NB4 (cell line): Measurements from ENCODE around the gene UBXN6.

Source experiments
- MYC ChIP-seq: IDR thresholded peaks from 2 replicates; pipeline ENCODE4 v1.6.1; 2011; ENCODE audit warnings: low read depth, low read length
- POLR2A ChIP-seq: IDR thresholded peaks from 2 replicates; pipeline ENCODE4 v1.6.1; 2011; ENCODE audit warnings: mild to moderate bottlenecking; ENCODE audit not compliant: insufficient read length; ENCODE audit errors: extremely low read depth
- TF ChIP-seq, protein P1 (sequence below): IDR thresholded peaks from one replicate; pipeline ENCODE4 v1.5.1; 2012; ENCODE audit warnings: low read depth, low read length
- TF ChIP-seq, protein P2 (sequence below): IDR thresholded peaks from 2 replicates; pipeline ENCODE4 v1.6.1; 2011; ENCODE audit warnings: low read depth, low read length

DNA sequence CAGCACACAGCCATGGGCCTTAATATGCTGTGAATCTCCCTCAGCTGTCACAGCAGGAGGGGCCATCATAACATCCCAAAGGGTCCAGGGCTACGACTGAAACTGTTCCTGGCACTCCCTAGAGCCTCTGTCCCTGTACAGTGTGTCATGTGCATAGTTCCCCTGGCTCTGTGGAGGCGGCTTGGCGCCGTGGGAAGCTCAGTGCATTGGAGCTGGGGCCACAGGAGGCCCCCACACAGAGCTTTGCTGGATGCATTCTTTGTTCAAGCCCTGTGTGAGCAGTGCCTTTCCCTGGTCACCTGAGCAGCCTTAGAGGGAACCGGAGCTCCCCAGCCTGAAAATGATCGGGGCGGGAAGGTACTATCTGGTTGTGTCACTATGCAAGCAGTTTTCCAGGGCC lies 21.4 kb downstream of the UBXN6 start:
- TF ChIP-seq, protein P1, sequence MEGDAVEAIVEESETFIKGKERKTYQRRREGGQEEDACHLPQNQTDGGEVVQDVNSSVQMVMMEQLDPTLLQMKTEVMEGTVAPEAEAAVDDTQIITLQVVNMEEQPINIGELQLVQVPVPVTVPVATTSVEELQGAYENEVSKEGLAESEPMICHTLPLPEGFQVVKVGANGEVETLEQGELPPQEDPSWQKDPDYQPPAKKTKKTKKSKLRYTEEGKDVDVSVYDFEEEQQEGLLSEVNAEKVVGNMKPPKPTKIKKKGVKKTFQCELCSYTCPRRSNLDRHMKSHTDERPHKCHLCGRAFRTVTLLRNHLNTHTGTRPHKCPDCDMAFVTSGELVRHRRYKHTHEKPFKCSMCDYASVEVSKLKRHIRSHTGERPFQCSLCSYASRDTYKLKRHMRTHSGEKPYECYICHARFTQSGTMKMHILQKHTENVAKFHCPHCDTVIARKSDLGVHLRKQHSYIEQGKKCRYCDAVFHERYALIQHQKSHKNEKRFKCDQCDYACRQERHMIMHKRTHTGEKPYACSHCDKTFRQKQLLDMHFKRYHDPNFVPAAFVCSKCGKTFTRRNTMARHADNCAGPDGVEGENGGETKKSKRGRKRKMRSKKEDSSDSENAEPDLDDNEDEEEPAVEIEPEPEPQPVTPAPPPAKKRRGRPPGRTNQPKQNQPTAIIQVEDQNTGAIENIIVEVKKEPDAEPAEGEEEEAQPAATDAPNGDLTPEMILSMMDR = no peak
- TF ChIP-seq POLR2A (no peak), MYC (no peak)
- TF ChIP-seq, protein P2, sequence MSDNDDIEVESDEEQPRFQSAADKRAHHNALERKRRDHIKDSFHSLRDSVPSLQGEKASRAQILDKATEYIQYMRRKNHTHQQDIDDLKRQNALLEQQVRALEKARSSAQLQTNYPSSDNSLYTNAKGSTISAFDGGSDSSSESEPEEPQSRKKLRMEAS = no peak
